Tibial nerve (tissue), 4 donors: ENCODE measurements around the gene MNT. TPM values are rescaled to one million over a fixed set of nuclear protein-coding genes. Genes with fewer than 3 reads are reported as not detected.

Experiments used
- DNase-seq, 2 donors: peaks; one replicate each; pipeline ENCODE4 v3.0.0-alpha.2; 2019; ENCODE audit warnings: low spot score in 2 of 2
- H3K27ac ChIP-seq, 4 donors: fragments of 200-600 bp; sonication (generic) in 3 of 4; one replicate each; pipeline ENCODE4 v1.5.1; 2017 to 2019; ENCODE audit warnings: mild to moderate bottlenecking in 1 of 4
- H3K27me3 ChIP-seq, 2 donors: fragments of 200-600 bp; sonication (generic) in 1 of 2; one replicate each; pipeline versions ENCODE4 v1.5.1 to v1.6.0; 2017 to 2019
- H3K36me3 ChIP-seq, 3 donors: fragments of 200-600 bp; sonication (generic); one replicate each; pipeline ENCODE4 v1.5.1; 2018 to 2019
- H3K4me1 ChIP-seq, 4 donors: fragments of 200-600 bp; sonication (generic) in 3 of 4; one replicate each; pipeline ENCODE4 v1.5.1; 2017 to 2019
- H3K4me3 ChIP-seq, 4 donors: fragments of 200-600 bp; sonication (generic) in 3 of 4; one replicate each; pipeline ENCODE4 v1.5.1; 2017 to 2019; ENCODE audit warnings: mild to moderate bottlenecking in 1 of 4, moderate library complexity in 1 of 4
- H3K9me3 ChIP-seq, 4 donors: fragments of 200-600 bp; sonication (generic) in 3 of 4; one replicate each; pipeline ENCODE4 v1.5.1; 2017 to 2019
- EP300 ChIP-seq, 2 donors: sonication (generic); formaldehyde crosslinking; IDR thresholded peaks; one replicate each; pipeline ENCODE4 v1.6.1; 2017; ENCODE audit warnings: antibody characterized with exemption in 2 of 2, mild to moderate bottlenecking in 1 of 2
- POLR2A ChIP-seq, 2 donors: fragments of 450-650 bp; IDR thresholded peaks; one replicate each; pipeline ENCODE4 v1.6.1; 2017; ENCODE audit warnings: antibody characterized with exemption in 2 of 2, mild to moderate bottlenecking in 2 of 2, moderate library complexity in 2 of 2
- WGBS, 2 donors: methylation state at CpG; one replicate each; pipeline ENCODE4 v1.1.5; 2018; 5-methylcytosine and 5-hydroxymethylcytosine counted together
- total RNA-seq, 4 donors: library from RNA; depleted of rRNA; stranded (reverse); fragments of >200 nt; gene quantifications; one replicate each; pipeline ENCODE4 v1.1.0, GENCODE V29; 2016
- TF ChIP-seq, protein P1 (sequence below), 5 experiments: fragments of 200-600 bp in 3 of 5; fragments of 450-650 bp in 2 of 5; sonication (generic) in 3 of 5; IDR thresholded peaks; one replicate each; pipeline ENCODE4 v1.5.1; 2016 to 2019; ENCODE audit warnings: antibody characterized with exemption in 5 of 5, mild to moderate bottlenecking in 3 of 5, moderate library complexity in 2 of 5

Gene MNT
- total RNA-seq, 4 donors from 2014 or later = 12.6 to 32.8 (median 14.9) TPM

DNA sequence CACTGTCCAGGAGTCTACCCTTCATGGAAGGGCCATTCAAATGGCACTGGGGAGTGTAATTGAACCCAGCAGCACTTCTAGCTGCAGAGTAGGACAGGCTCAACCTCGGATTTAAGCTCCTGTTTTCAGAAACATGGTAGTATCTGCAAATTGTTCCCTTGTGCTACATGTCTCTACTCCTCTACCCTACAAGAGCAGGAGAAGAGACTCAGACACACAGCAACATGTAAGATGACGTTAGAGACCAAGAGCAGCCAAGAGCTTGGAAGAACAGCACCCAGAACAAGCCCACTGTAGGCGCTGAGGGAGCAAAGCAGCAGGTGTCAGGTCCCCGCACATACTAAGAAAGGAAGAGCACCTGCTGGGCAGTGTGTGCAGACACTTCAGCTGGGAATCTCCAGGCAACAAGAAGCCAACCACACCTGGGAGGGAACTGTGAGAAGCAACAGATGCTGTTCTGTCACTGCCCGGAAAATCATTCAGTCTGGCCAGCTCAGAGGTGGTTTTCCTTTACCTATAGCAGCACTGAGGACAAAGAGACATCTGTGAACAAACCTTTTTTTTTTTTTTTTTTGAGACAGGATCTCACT is 35.6 kb upstream of the MNT start:
- Histone ChIP-seq H3K4me1 (peaks cover 0 to 15% (median 0%) of the 10 kb centered on the region in 4 donors), H3K9me3 (no peaks in the 10 kb centered on the region), H3K27me3 (no peaks in the 10 kb centered on the region), H3K27ac (no peak overlapping the region), H3K36me3 (peaks cover 0 to 76% (median 0%) of the 10 kb centered on the region in 3 donors), H3K4me3 (no peak overlapping the region)
- DNase-seq = no peak
- 79 to 82% methylated on average over 5 of the region's 5 CpGs for WGBS, 2 donors
- TF ChIP-seq POLR2A (IDR thresholded peaks at IDR 0.05) (no peak), EP300 (IDR thresholded peaks at IDR 0.05) (no peak)
- TF ChIP-seq, protein P1, sequence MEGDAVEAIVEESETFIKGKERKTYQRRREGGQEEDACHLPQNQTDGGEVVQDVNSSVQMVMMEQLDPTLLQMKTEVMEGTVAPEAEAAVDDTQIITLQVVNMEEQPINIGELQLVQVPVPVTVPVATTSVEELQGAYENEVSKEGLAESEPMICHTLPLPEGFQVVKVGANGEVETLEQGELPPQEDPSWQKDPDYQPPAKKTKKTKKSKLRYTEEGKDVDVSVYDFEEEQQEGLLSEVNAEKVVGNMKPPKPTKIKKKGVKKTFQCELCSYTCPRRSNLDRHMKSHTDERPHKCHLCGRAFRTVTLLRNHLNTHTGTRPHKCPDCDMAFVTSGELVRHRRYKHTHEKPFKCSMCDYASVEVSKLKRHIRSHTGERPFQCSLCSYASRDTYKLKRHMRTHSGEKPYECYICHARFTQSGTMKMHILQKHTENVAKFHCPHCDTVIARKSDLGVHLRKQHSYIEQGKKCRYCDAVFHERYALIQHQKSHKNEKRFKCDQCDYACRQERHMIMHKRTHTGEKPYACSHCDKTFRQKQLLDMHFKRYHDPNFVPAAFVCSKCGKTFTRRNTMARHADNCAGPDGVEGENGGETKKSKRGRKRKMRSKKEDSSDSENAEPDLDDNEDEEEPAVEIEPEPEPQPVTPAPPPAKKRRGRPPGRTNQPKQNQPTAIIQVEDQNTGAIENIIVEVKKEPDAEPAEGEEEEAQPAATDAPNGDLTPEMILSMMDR (IDR thresholded peaks at IDR 0.05) = no peak

DNA sequence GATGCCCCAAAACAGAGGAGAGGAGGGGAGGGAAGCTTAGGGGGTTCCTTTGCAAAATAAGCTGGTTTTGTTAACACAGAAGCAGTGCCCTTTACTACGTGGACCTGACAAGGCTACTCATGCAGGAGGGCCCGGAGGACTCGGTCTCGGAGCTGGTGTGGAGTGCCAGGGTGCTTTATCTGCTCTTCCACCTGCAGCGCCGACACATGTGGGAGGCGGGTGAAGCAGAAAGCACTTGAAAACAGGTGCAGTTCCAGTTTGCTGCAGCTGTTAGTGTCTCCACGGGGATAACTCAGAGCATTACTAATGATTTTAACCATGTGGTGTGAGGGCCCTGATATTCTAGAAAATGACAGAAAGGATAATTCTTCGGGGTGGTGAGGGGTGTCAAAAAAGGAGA is 35.0 kb upstream of the MNT start:
- Histone ChIP-seq H3K27me3 (no peaks in the 10 kb centered on the region), H3K27ac (peak overlapping the region in 1 of 4 donors; percentile 11), H3K9me3 (no peaks in the 10 kb centered on the region), H3K4me1 (peaks cover 0 to 15% (median 0%) of the 10 kb centered on the region in 4 donors), H3K36me3 (peaks cover 0 to 71% (median 0%) of the 10 kb centered on the region in 3 donors), H3K4me3 (no peak overlapping the region)
- no peak for DNase-seq
- TF ChIP-seq POLR2A (IDR thresholded peaks at IDR 0.05) (no peak), EP300 (IDR thresholded peaks at IDR 0.05) (no peak)
- TF ChIP-seq, protein P1 (IDR thresholded peaks at IDR 0.05) = no peak
- 58 to 74% methylated on average over 9 of the region's 9 CpGs for WGBS, 2 donors

DNA sequence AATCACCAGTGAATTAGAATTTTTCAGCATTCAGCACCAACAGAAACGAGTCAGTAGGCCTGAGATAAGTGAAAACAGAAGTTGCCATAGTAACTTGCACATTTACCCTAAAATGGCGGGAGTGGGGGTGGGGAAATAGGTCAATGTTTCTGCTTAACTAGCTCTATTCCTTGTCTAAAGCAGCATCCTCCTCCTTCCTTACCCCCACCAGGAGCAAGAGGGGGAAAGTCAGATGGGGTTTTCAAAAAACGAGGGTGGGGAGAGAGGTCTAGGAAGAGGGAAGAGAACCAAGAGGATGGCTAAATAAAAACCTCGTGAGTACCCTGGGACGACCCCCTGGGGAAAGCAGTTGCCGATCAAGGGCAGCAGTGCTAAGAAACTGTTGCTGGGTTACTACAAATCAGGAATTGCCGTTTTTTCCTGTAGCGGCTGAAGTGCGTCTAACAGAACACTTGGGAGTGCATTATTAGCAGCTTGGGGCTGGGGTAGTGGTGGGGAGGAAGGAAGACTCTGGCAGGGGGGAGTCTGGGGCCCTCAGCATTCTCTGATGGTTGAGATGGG is 34.4 kb upstream of the MNT start:
- peak overlapping the region in 2 of 4 donors; percentile 11 to 73 for H3K27ac ChIP-seq
- no peaks in the 10 kb centered on the region for H3K27me3 ChIP-seq
- no peak for TF ChIP-seq EP300 (IDR thresholded peaks at IDR 0.05)
- no peak for TF ChIP-seq POLR2A (IDR thresholded peaks at IDR 0.05)
- TF ChIP-seq, protein P1 (IDR thresholded peaks at IDR 0.05) = no peak
- WGBS, 2 donors = 19 to 26% methylated on average over 9 of the region's 9 CpGs
- H3K36me3 ChIP-seq = peaks cover 0 to 65% (median 0%) of the 10 kb centered on the region in 3 donors
- no peak overlapping the region for H3K4me3 ChIP-seq
- peaks cover 0 to 15% (median 0%) of the 10 kb centered on the region in 4 donors for H3K4me1 ChIP-seq
- no peaks in the 10 kb centered on the region for H3K9me3 ChIP-seq
- DNase-seq = no peak

DNA sequence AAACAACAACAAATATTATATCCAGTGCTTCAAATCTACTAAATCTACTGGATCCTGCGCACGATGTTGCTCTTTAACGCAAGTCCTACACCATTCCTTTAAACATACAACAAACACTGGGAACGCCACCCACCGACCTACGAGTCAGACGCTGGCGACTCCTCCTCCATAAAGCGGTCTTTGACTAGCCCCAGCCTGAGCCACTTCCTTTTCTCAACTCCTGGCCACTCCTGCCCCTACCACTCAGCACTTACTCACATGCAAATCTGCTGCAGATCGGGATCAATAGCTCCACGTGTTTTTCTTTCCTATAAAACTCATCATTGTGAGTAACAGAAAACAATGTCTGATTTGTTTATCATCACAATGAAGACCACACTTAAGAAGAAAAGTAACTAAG is 32.8 kb upstream of the MNT start:
- DNase-seq = no peak
- WGBS, 2 donors = 56 to 67% methylated on average over 11 of the region's 11 CpGs
- Histone ChIP-seq H3K4me3 (no peak overlapping the region), H3K27ac (no peak overlapping the region), H3K9me3 (no peaks in the 10 kb centered on the region), H3K4me1 (peaks cover 0 to 15% (median 0%) of the 10 kb centered on the region in 4 donors), H3K36me3 (peaks cover 0 to 51% (median 0%) of the 10 kb centered on the region in 3 donors), H3K27me3 (no peaks in the 10 kb centered on the region)
- TF ChIP-seq EP300 (IDR thresholded peaks at IDR 0.05) = no peak
- no peak for TF ChIP-seq POLR2A (IDR thresholded peaks at IDR 0.05)
- TF ChIP-seq, protein P1 (IDR thresholded peaks at IDR 0.05) = no peak

DNA sequence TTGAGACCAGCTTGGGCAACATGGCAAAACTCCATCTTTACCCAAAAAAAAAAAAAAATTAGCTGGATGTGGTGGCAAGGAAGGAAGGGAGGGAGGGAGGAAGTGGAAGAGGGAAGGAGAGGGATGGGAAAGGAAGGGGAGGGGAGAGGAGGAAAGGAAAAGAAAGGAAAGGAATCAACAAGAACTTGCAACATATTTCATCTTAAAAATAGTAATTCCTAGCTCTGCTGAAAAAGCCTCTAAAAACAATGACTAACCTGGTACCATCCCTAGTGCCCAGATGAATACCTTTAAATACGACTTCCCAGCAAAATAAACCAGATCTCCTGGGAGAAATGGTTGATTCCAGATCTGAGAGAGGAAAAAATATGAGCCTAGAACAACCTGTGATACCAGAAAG is 27.1 kb upstream of the MNT start:
- Histone ChIP-seq H3K36me3 (peaks cover 0 to 3% (median 0%) of the 10 kb centered on the region in 3 donors), H3K27ac (no peak overlapping the region), H3K9me3 (no peaks in the 10 kb centered on the region), H3K4me1 (peaks cover 0 to 15% (median 4%) of the 10 kb centered on the region in 4 donors), H3K27me3 (no peaks in the 10 kb centered on the region), H3K4me3 (no peak overlapping the region)
- 76 to 77% methylated on average over 1 of the region's 1 CpG for WGBS, 2 donors
- TF ChIP-seq EP300 (IDR thresholded peaks at IDR 0.05) = no peak
- TF ChIP-seq POLR2A (IDR thresholded peaks at IDR 0.05) = no peak
- TF ChIP-seq, protein P1 (IDR thresholded peaks at IDR 0.05) = no peak
- DNase-seq = no peak
